CD8-positive, alpha-beta memory T cell (primary cell): ENCODE data around the gene TRIM28. TPM values are rescaled to one million over a fixed set of nuclear protein-coding genes. Genes with fewer than 3 reads are reported as not detected.
A peak's percentile ranks its signal among the peaks of the same experiment; 100 is the strongest.

Source experiments
- CTCF ChIA-PET: fragments of 350-600 bp; sonication (Branson Sonifier 250); formaldehyde crosslinking; loops from one replicate; lab custom pipeline; 2021; ENCODE audit warnings: antibody characterized with exemption; lab: Charles Lee
- POLR2A ChIA-PET: fragments of 350-600 bp; sonication (Branson Sonifier 250); formaldehyde crosslinking; loops from one replicate; lab custom pipeline; 2021; ENCODE audit warnings: antibody characterized with exemption; lab: Charles Lee
- DNase-seq, 5 donors: peaks; one replicate each; pipeline versions ENCODE4 v3.0.0 to v3.0.0-alpha.2; 2020 to 2022; ENCODE audit warnings: mixed read lengths in 1 of 5
- H3K27ac ChIP-seq: one replicate; pipeline ENCODE4 v1.7.0; 2013; ENCODE audit warnings: low read depth, mild to moderate bottlenecking, low read length, moderate library complexity
- H3K27me3 ChIP-seq: 2 replicates; pipeline ENCODE4 v1.7.0; 2013; ENCODE audit warnings: low read length, mild to moderate bottlenecking; ENCODE audit not compliant: insufficient read depth, poor library complexity, severe bottlenecking
- H3K36me3 ChIP-seq: 2 replicates; pipeline ENCODE4 v1.7.0; 2013; ENCODE audit warnings: mild to moderate bottlenecking, low read length, moderate library complexity; ENCODE audit not compliant: insufficient read depth
- H3K4me1 ChIP-seq: 2 replicates; pipeline ENCODE4 v1.7.0; 2013; ENCODE audit warnings: mild to moderate bottlenecking, low read length, moderate library complexity; ENCODE audit not compliant: insufficient read depth
- H3K4me3 ChIP-seq: 2 replicates; pipeline ENCODE4 v1.7.0; 2013; ENCODE audit warnings: mild to moderate bottlenecking, low read length
- H3K9me3 ChIP-seq: 2 replicates; pipeline ENCODE4 v1.7.0; 2013; ENCODE audit warnings: mild to moderate bottlenecking, low read length
- H3K27ac Mint-ChIP-seq, 8 donors: one replicate each; pipeline ENCODE4 v1.8.0; 2020 to 2021; ENCODE audit warnings: mixed read lengths in 8 of 8, mild to moderate bottlenecking in 6 of 8, inconsistent platforms in 3 of 8, moderate library complexity in 3 of 8
- H3K27me3 Mint-ChIP-seq, 2 donors: one replicate each; pipeline ENCODE4 v1.8.0; 2020 to 2021; ENCODE audit warnings: mixed read lengths in 2 of 2, mild to moderate bottlenecking in 1 of 2, moderate library complexity in 1 of 2
- H3K36me3 Mint-ChIP-seq, 3 donors: one replicate each; pipeline ENCODE4 v1.8.0; 2020 to 2021; ENCODE audit warnings: mixed read lengths in 3 of 3, inconsistent platforms in 1 of 3, mild to moderate bottlenecking in 1 of 3
- H3K4me1 Mint-ChIP-seq, 3 donors: one replicate each; pipeline ENCODE4 v1.8.0; 2020 to 2021; ENCODE audit warnings: mixed read lengths in 3 of 3, inconsistent platforms in 1 of 3, mild to moderate bottlenecking in 1 of 3
- H3K4me3 Mint-ChIP-seq, 7 donors: one replicate each; pipeline ENCODE4 v1.8.0; 2020 to 2021; ENCODE audit warnings: mixed read lengths in 7 of 7, mild to moderate bottlenecking in 6 of 7, moderate library complexity in 4 of 7, inconsistent platforms in 2 of 7
- H3K9me3 Mint-ChIP-seq, 5 donors: one replicate each; pipeline ENCODE4 v1.8.0; 2020 to 2022; ENCODE audit warnings: mixed read lengths in 5 of 5, mild to moderate bottlenecking in 3 of 5, moderate library complexity in 2 of 5, inconsistent platforms in 1 of 5
- polyA plus RNA-seq: library from polyadenylated mRNA; unstranded; fragments of 300-500 nt; fragmentation: Illumina TruSeq; gene quantifications from one replicate; pipeline ENCODE4 v1.2.3, GENCODE V29; 2021
- total RNA-seq, 2 experiments: library from RNA; stranded (reverse); gene quantifications; one replicate each; pipeline ENCODE4 v1.2.3, GENCODE V29; 2021

The TRIM28 gene
- total and polyA plus RNA-seq, 3 experiments from 2014 or later, result 57.5 to 715 (median 705) TPM

DNA sequence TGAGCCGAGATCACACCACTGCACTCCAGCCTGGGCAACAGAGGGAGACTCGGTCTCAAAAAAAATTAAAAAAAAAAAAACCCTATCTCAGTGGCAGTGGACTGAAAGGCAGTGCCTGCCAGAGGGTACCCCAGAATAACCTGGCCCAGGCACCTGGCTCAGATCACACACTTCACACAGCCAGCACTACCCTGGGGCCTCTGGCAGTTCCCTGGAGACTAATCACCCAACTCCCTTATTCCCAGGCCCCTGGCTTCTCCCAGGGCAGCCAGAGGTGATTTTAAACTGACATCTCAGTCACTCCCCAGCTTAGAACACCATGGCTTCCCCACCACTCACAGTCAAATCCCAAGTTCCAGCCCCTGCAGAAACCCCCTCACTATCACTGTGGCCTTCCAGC lies 28.6 kb upstream of the TRIM28 start:
- H3K36me3 ChIP-seq, result peaks cover 6% of the 10 kb centered on the region
- H3K27ac ChIP-seq, result no peak overlapping the region
- H3K27me3 ChIP-seq, result no peaks in the 10 kb centered on the region
- Mint-ChIP-seq H3K36me3 (peaks cover 0 to 29% (median 4%) of the 10 kb centered on the region in 3 donors), H3K27ac (peak overlapping the region in 5 of 8 donors; percentile 26 to 81 (median 73)), H3K9me3 (no peaks in the 10 kb centered on the region), H3K4me1 (peaks cover 39 to 56% (median 40%) of the 10 kb centered on the region in 3 donors), H3K27me3 (peaks cover 0 to 3% of the 10 kb centered on the region in 2 donors), H3K4me3 (peak overlapping the region in 4 of 7 donors; percentile 43 to 75 (median 52))
- H3K4me1 ChIP-seq, result peaks cover 28% of the 10 kb centered on the region
- DNase-seq, result no peak
- CTCF ChIA-PET, result interaction anchor here (1.8 to 3.6 kb wide), 3 partner anchors 15 to 65 kb away, joined by 12 to 61 read pairs (median 18); partner anchors contain the start of gene TRIM28
- no peaks in the 10 kb centered on the region for H3K9me3 ChIP-seq
- POLR2A ChIA-PET, result interaction anchor here (0.6 to 1.8 kb wide), 2 partner anchors 30 to 40 kb away, joined by 4 to 7 read pairs; partner anchors contain the start of gene CHMP2A
- no peak overlapping the region for H3K4me3 ChIP-seq

GRCh38 chr19:58516246-58516836 lies 27.5 kb upstream of the TRIM28 start:
- ChIA-PET CTCF (interaction anchor here (1.7 kb wide), 1 partner anchor 64 kb away, joined by 4 read pairs; no protein-coding TSS in a partner anchor), POLR2A (interaction anchor here (0.5 kb wide), 1 partner anchor 58 kb away, joined by 4 read pairs; no protein-coding TSS in a partner anchor)
- Mint-ChIP-seq H3K27ac (peak overlapping the region in 2 of 8 donors; percentile 26 to 81), H3K36me3 (peaks cover 0 to 29% (median 4%) of the 10 kb centered on the region in 3 donors), H3K4me1 (peaks cover 41 to 60% (median 43%) of the 10 kb centered on the region in 3 donors), H3K27me3 (peaks cover 0 to 3% of the 10 kb centered on the region in 2 donors), H3K4me3 (peak overlapping the region in 1 of 7 donors; percentile 53), H3K9me3 (no peaks in the 10 kb centered on the region)
- Histone ChIP-seq H3K4me1 (peaks cover 31% of the 10 kb centered on the region), H3K9me3 (no peaks in the 10 kb centered on the region), H3K36me3 (peaks cover 6% of the 10 kb centered on the region), H3K27ac (no peak overlapping the region), H3K4me3 (no peak overlapping the region), H3K27me3 (no peaks in the 10 kb centered on the region)
- DNase-seq, result no peak

GRCh38 chr19:58516964-58517833 lies 26.7 kb upstream of the TRIM28 start:
- peaks cover 41 to 60% (median 43%) of the 10 kb centered on the region in 3 donors for H3K4me1 Mint-ChIP-seq
- peaks cover 0 to 29% (median 4%) of the 10 kb centered on the region in 3 donors for H3K36me3 Mint-ChIP-seq
- peaks cover 31% of the 10 kb centered on the region for H3K4me1 ChIP-seq
- peaks cover 6% of the 10 kb centered on the region for H3K36me3 ChIP-seq
- POLR2A ChIA-PET, result interaction anchor here (0.6 kb wide), 1 partner anchor 9 kb away, joined by 3 read pairs; no protein-coding TSS in a partner anchor
- peak overlapping the region in 1 of 8 donors; percentile 81 for H3K27ac Mint-ChIP-seq
- no peaks in the 10 kb centered on the region for H3K9me3 Mint-ChIP-seq
- no peaks in the 10 kb centered on the region for H3K9me3 ChIP-seq
- H3K4me3 Mint-ChIP-seq, result peak overlapping the region in 2 of 7 donors; percentile 8 to 96
- H3K27me3 Mint-ChIP-seq, result peaks cover 0 to 3% of the 10 kb centered on the region in 2 donors
- no peak for DNase-seq
- H3K27me3 ChIP-seq, result no peaks in the 10 kb centered on the region
- H3K27ac ChIP-seq, result no peak overlapping the region
- no peak overlapping the region for H3K4me3 ChIP-seq
- CTCF ChIA-PET, result interaction anchor here (1.7 to 7.4 kb wide), 2 partner anchors 64 kb away, joined by 4 to 77 read pairs; no protein-coding TSS in a partner anchor

- POLR2A ChIA-PET, result interaction anchor here (0.6 to 2.1 kb wide), 4 partner anchors 10 to 61 kb away, joined by 3 to 16 read pairs (median 9); partner anchors contain the start of genes CHMP2A and UBE2M
- H3K36me3 Mint-ChIP-seq, result peaks cover 0 to 29% (median 4%) of the 10 kb centered on the region in 3 donors
- peaks cover 30% of the 10 kb centered on the region for H3K4me1 ChIP-seq
These were observed 25.4 kb upstream of the TRIM28 start for GRCh38 chr19:58518256-58519086.

GRCh38 chr19:58519087-58519354 lies 24.8 kb upstream of the TRIM28 start:
- H3K27me3 Mint-ChIP-seq, result peaks cover 0 to 3% of the 10 kb centered on the region in 2 donors
- H3K4me3 Mint-ChIP-seq, result peak overlapping the region; percentile 90 to 97 (median 95)
- Histone ChIP-seq H3K27ac (peak overlapping the region; percentile 86), H3K36me3 (peaks cover 6% of the 10 kb centered on the region), H3K27me3 (no peaks in the 10 kb centered on the region), H3K9me3 (no peaks in the 10 kb centered on the region), H3K4me1 (peaks cover 27% of the 10 kb centered on the region), H3K4me3 (peak overlapping the region; percentile 81)
- peak; percentile 23 to 65 (median 28) for DNase-seq
- H3K27ac Mint-ChIP-seq, result peak overlapping the region; percentile 90 to 99 (median 98)
- CTCF ChIA-PET, result interaction anchor here (0.7 to 7.4 kb wide), 9 partner anchors 19 to 337 kb away, joined by 3 to 77 read pairs (median 24); partner anchors contain the start of genes CHMP2A, MZF1 and TRIM28
- H3K36me3 Mint-ChIP-seq, result peaks cover 0 to 29% (median 4%) of the 10 kb centered on the region in 3 donors
- POLR2A ChIA-PET, result interaction anchor here (1.7 to 2.1 kb wide), 3 partner anchors 35 to 61 kb away, joined by 6 to 16 read pairs (median 12); partner anchors contain the start of genes CHMP2A and UBE2M
- H3K4me1 Mint-ChIP-seq, result peaks cover 38 to 52% (median 38%) of the 10 kb centered on the region in 3 donors
- H3K9me3 Mint-ChIP-seq, result no peaks in the 10 kb centered on the region

More at GRCh38 chr19:58518256-58519086, 25.4 kb upstream of the TRIM28 start:
- Mint-ChIP-seq H3K4me3 (peak overlapping the region; percentile 90 to 97 (median 95)), H3K9me3 (no peaks in the 10 kb centered on the region), H3K27me3 (peaks cover 0 to 3% of the 10 kb centered on the region in 2 donors), H3K4me1 (peaks cover 39 to 57% (median 43%) of the 10 kb centered on the region in 3 donors), H3K27ac (peak overlapping the region; percentile 90 to 99 (median 98))
- Histone ChIP-seq H3K9me3 (no peaks in the 10 kb centered on the region), H3K4me3 (peak overlapping the region; percentile 81), H3K27me3 (no peaks in the 10 kb centered on the region), H3K27ac (peak overlapping the region; percentile 86), H3K36me3 (peaks cover 6% of the 10 kb centered on the region)
- no peak for DNase-seq
- CTCF ChIA-PET, result interaction anchor here (0.7 to 7.4 kb wide), 10 partner anchors 19 to 337 kb away, joined by 3 to 77 read pairs (median 16); partner anchors contain the start of genes CHMP2A, MZF1 and TRIM28

DNA sequence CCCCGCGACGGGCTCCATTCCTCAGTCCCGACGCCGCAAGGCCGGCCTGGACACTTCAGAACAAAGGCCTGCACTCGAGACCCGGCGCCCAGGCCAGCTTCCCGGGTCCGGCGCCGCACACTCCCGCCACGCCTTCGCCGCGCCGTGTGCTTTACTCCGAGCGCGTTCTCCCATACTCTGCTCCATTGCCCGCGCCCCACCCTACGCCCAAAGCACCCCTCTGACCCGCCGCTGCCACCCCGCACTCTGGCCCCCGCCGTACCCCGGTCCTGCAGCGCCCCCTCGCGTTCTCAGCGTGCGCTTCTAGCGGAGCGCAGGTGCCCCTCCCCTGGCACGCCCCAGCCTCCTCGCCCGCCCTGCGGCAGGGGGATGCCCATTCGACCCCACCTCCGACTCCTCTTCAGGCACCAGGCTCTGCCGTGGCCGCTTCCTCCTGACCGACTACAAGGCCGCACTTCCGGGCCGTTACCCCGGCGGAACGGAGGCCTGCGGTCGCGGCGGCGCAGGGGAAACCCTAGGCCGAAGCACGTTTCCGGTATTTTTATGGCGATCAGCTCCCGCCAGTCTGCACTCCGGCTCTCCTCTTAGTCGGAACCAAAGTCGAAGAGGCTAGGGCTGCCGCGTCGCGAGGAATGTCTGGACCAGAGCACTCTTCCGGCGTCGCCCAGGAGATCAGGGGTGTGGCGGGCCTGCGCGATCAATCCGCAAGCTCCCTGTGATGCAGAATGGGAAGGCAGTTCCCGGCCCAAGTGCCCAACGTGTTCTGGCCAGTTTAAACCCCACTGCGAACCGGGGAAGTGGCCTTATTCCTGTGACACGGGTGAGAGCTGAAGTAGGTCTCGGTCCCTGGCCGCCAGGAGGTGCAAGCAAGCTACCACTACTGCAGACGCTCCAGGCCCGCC lies 24.3 kb upstream of the TRIM28 start, which contains the start of gene ZBTB45:
TSS of gene ZBTB45 (minus strand) at position 456 of the 902 bp plus-strand sequence. CDS start 2,137 bp downstream, outside the sequence.
- H3K4me1 Mint-ChIP-seq, result peaks cover 34 to 46% (median 35%) of the 10 kb centered on the region in 3 donors
- H3K4me3 ChIP-seq, result peak within 1 kb of the TSS; percentile 81
- ChIA-PET CTCF (interaction anchor here (0.7 to 7.4 kb wide), 30 partner anchors 9 to 338 kb away, joined by 3 to 77 read pairs (median 4); partner anchors contain the start of genes CHMP2A, ERVK3-1, MZF1 and TRIM28), POLR2A (interaction anchor here (0.6 to 2.6 kb wide), 15 partner anchors 20 to 336 kb away, joined by 3 to 28 read pairs (median 5); partner anchors contain the start of genes CHMP2A, MZF1, TRIM28 and UBE2M)
- peaks cover 0 to 29% (median 4%) of the 10 kb centered on the region in 3 donors for H3K36me3 Mint-ChIP-seq
- peak within 1 kb of the TSS; percentile 90 to 97 (median 95) for H3K4me3 Mint-ChIP-seq
- peaks cover 23% of the 10 kb centered on the region for H3K4me1 ChIP-seq
- H3K27me3 ChIP-seq, result no peaks in the 10 kb centered on the region
- DNase-seq, result peak; percentile 84 to 90 (median 88)
- no peaks in the 10 kb centered on the region for H3K9me3 Mint-ChIP-seq
- H3K27ac Mint-ChIP-seq, result peak within 1 kb of the TSS; percentile 90 to 99 (median 98)
- H3K27me3 Mint-ChIP-seq, result peaks cover 0 to 3% of the 10 kb centered on the region in 2 donors
- peak within 1 kb of the TSS; percentile 86 for H3K27ac ChIP-seq
- no peaks in the 10 kb centered on the region for H3K9me3 ChIP-seq
- H3K36me3 ChIP-seq, result peaks cover 6% of the 10 kb centered on the region
